Measurements from ENCODE around the gene DUSP22. TPM values are rescaled to one million over a fixed set of nuclear protein-coding genes. Genes with fewer than 3 reads are reported as not detected.

Gene DUSP22
- total RNA-seq, 2 donors from 2014 or later = 13.8 to 34.8 TPM

DNA sequence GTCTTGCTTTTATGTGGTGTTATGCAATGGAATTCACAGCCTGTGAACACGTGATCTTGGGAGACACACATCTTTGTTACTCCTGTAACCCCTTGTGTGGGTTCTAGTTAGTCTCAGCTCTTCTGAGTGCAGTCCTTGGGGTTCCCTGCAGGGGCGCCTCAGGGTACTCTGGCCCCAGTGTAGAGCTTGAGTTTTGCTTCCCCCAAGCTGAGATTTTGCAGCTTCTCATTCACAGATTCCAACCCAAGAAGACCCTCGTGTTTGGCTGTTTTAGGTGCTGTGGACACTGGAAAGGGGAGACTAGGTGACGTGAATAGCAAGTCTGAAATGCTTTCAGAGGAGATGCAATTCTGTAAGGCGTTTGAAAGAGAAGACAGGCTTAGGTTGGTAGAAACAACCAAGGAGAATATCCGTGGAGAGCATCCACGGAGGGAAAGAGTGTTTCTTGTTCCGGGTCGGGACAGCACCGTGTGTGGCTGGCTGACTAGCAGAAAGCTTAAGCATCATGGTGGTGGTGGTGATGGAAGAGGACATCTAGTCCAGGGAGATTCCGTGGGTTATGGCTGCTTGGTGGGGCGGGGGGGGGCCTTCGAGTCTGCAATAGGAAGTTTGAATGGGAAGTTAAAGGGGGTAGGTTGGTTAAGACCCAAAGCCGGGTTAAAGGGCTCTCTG lies 30.1 kb downstream of the DUSP22 start:
- DNase-seq = no peak
- no peaks in the 10 kb centered on the region for H3K27me3 ChIP-seq
- H3K27ac ChIP-seq = no peak overlapping the region
- TF ChIP-seq, protein P1, sequence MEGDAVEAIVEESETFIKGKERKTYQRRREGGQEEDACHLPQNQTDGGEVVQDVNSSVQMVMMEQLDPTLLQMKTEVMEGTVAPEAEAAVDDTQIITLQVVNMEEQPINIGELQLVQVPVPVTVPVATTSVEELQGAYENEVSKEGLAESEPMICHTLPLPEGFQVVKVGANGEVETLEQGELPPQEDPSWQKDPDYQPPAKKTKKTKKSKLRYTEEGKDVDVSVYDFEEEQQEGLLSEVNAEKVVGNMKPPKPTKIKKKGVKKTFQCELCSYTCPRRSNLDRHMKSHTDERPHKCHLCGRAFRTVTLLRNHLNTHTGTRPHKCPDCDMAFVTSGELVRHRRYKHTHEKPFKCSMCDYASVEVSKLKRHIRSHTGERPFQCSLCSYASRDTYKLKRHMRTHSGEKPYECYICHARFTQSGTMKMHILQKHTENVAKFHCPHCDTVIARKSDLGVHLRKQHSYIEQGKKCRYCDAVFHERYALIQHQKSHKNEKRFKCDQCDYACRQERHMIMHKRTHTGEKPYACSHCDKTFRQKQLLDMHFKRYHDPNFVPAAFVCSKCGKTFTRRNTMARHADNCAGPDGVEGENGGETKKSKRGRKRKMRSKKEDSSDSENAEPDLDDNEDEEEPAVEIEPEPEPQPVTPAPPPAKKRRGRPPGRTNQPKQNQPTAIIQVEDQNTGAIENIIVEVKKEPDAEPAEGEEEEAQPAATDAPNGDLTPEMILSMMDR (IDR thresholded peaks at IDR 0.05) = no peak
- TF ChIP-seq POLR2A (IDR thresholded peaks at IDR 0.05) = no peak
- no peak overlapping the region for H3K4me3 ChIP-seq
- WGBS, 2 donors = 58 to 67% methylated on average over 13 to 14 of the region's 14 CpGs
- no peaks in the 10 kb centered on the region for H3K36me3 ChIP-seq (replicated peaks in 1 of 2; ENCODE audit: insufficient read depth in 1 of 2, low read depth in 2 of 2)
- no peaks in the 10 kb centered on the region for H3K4me1 ChIP-seq
- intact Hi-C loops (cut with DNase I) = no loop called here
- ATAC-seq = no peak
- H3K9me3 ChIP-seq = no peaks in the 10 kb centered on the region

DNA sequence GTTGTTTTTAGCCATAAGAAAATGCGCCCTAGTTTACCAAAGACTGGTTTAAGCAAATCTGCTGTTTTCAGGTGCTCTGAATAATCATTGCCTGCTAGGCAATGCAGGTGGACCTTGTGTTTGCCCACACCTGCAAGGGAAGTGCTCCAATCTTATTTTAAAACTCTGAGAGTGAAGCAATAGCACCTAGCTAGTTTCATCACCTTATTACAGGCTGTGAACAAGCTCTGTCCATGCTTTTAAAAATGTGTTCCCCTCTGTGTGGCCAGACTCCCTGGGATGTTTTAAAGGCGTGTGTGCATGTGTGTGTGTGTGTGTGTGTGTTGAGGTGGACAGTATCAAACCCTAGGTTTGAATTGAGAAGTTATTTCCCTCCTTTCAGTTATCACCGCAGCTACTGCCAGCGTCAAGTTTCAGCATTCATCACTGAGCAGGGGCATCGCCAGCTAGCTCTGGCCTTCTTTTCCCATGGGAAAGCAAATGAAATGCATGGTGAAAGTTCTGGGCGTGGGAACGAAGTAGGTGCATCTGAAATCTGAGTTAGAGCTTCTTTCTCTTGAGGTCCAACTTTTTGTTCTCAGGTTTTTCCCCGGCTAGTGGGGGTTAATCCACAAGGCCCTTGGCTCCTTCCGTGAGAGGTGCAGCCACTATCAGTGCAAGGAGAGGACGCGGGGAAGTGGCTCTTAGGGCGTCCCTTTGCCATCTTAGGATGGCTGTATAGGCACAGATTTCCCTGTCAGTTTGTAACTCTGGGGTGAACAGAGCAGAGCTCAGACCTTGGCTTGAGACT lies 30.8 kb downstream of the DUSP22 start:
- H3K27ac ChIP-seq = no peak overlapping the region
- H3K4me3 ChIP-seq = no peak overlapping the region
- 57 to 64% methylated on average over 12 of the region's 12 CpGs for WGBS, 2 donors
- TF ChIP-seq, protein P1 (IDR thresholded peaks at IDR 0.05) = no peak
- TF ChIP-seq POLR2A (IDR thresholded peaks at IDR 0.05) = no peak
- DNase-seq (peak in 1 of 4 donors; percentile 12), ATAC-seq (no peak)
- H3K27me3 ChIP-seq = no peaks in the 10 kb centered on the region
- intact Hi-C loops (cut with DNase I) = no loop called here
- H3K9me3 ChIP-seq = no peaks in the 10 kb centered on the region
- H3K4me1 ChIP-seq = no peaks in the 10 kb centered on the region
- H3K36me3 ChIP-seq (replicated peaks in 1 of 2; ENCODE audit: insufficient read depth in 1 of 2, low read depth in 2 of 2) = no peaks in the 10 kb centered on the region

DNA sequence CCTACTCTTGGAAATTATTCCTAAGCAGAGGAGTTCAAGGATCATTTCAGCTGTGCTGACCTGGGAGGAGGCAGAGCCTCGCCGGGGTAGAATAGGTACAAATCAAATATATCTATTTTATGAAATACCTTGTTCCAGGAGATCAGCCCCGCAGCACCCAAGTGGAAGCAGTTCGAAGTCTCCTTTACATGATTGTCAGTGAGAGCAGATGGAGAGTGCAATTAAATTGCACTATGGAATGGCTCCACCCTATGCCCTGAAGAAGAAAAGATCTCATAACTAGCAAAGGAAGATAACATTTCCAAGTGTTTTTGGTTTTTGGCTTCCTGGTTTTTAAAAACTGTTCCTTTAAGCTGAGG lies 31.4 kb downstream of the DUSP22 start:
- H3K27me3 ChIP-seq = no peaks in the 10 kb centered on the region
- no peaks in the 10 kb centered on the region for H3K36me3 ChIP-seq (replicated peaks in 1 of 2; ENCODE audit: insufficient read depth in 1 of 2, low read depth in 2 of 2)
- H3K27ac ChIP-seq = no peak overlapping the region
- no peak for DNase-seq
- TF ChIP-seq, protein P1 (IDR thresholded peaks at IDR 0.05) = no peak
- no peak for TF ChIP-seq POLR2A (IDR thresholded peaks at IDR 0.05)
- no peak for ATAC-seq
- WGBS, 2 donors = 59 to 62% methylated on average over 4 of the region's 4 CpGs
- no peaks in the 10 kb centered on the region for H3K9me3 ChIP-seq
- H3K4me3 ChIP-seq = no peak overlapping the region
- H3K4me1 ChIP-seq = no peaks in the 10 kb centered on the region
- intact Hi-C loops (cut with DNase I) = no loop called here

DNA sequence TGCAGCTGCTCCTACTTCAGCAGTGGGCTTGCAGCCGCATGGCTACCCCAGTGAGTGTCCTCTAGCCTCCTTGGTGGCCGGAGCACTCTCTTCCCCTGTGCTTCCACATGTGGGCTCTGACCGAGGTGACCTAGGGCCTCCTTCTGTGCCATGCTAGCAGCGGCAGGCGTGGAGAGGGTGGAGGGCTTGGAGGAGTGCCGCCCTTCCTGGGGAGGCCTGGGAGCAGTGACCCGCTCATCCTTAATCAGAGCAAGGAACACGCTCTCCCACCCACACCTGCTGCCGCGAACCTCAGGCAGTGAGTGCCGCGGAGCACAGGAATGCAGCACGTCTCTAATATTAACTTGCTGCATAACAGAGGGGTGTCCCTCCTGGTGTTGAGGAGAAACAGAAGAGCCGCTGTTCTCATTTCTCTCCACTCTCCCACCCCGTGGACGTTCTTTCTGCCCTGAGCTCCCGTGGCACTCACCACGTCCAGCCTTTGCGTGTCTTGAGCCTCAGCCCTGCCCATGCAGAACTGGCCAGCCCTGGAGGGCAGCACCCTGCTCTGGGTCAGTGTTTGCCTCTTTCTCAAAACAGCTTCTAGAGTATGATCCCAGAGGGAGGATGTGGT lies 31.9 kb downstream of the DUSP22 start:
- Histone ChIP-seq H3K4me1 (no peaks in the 10 kb centered on the region), H3K9me3 (no peaks in the 10 kb centered on the region), H3K27me3 (no peaks in the 10 kb centered on the region), H3K4me3 (no peak overlapping the region), H3K36me3 (replicated peaks in 1 of 2; ENCODE audit: insufficient read depth in 1 of 2, low read depth in 2 of 2) (no peaks in the 10 kb centered on the region), H3K27ac (no peak overlapping the region)
- intact Hi-C loops (cut with DNase I) = no loop called here
- WGBS, 2 donors = 62% methylated on average over 17 to 19 of the region's 19 CpGs
- ATAC-seq = no peak
- no peak for TF ChIP-seq POLR2A (IDR thresholded peaks at IDR 0.05)
- TF ChIP-seq, protein P1 (IDR thresholded peaks at IDR 0.05) = no peak
- DNase-seq = peak in 1 of 4 donors; percentile 10
